Measurements from ENCODE around the gene P2RX4.
"Not testable (repeated sequence)": the region's sequence is repeated elsewhere in the genome, so short reads cannot be mapped to it uniquely, and the experiment has no call there.

P2RX4 gene

DNA sequence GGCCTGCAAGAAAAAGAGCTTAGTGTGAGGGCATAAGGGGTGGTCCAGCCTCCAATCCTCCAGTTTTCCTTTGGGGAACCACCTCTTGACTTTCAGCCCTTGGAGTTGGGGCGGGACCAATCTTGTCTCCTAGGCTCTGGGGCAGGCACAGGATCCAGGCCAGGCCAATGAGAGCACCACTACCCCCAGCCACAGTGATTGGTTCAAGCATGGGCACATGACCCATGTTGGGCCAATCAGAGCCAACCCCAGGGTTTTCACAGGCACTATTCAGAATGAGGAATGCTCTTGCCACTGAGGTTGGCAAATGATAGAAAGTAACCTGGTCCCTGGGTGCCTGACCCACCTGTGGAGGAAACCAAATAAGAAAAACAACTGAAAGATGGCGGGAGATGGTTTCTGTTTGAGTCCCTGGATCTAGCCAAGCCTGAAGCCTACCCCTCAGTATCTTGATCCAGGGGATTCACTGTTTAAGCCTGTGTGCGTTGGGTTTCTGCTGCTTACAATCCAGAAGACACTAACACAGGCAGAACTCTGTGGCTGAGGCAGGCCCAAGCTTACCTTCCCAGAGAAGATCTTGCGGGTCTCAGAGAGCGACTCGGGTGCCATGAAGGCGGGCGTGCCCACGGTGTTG is 42.9 kb downstream of the P2RX4 start:
- Mint-ChIP-seq H3K4me3 (no peak overlapping the region), H3K27ac (peak overlapping the region; percentile 61), H3K4me1 (ENCODE audit: low read depth) (peaks cover 4% of the 10 kb centered on the region), H3K36me3 (ENCODE audit: low read depth) (peaks cover 60% of the 10 kb centered on the region), H3K27me3 (ENCODE audit: low read depth) (no peaks in the 10 kb centered on the region), H3K9me3 (no peaks in the 10 kb centered on the region)
- no peak for DNase-seq (ENCODE audit: low spot score)

GRCh38 chr12:121253638-121254335 is 43.9 kb downstream of the P2RX4 start:
- DNase-seq (ENCODE audit: low spot score): no peak
- peaks cover 56% of the 10 kb centered on the region for H3K36me3 Mint-ChIP-seq (ENCODE audit: low read depth)
- H3K27ac Mint-ChIP-seq: peak overlapping the region; percentile 61
- no peak overlapping the region for H3K4me3 Mint-ChIP-seq
- no peaks in the 10 kb centered on the region for H3K9me3 Mint-ChIP-seq
- H3K27me3 Mint-ChIP-seq (ENCODE audit: low read depth): no peaks in the 10 kb centered on the region
- peaks cover 4% of the 10 kb centered on the region for H3K4me1 Mint-ChIP-seq (ENCODE audit: low read depth)

GRCh38 chr12:121255433-121255832 is 45.5 kb downstream of the P2RX4 start:
- no peak overlapping the region for H3K27ac Mint-ChIP-seq
- H3K27me3 Mint-ChIP-seq (ENCODE audit: low read depth): no peaks in the 10 kb centered on the region
- H3K4me3 Mint-ChIP-seq: no peak overlapping the region
- no peaks in the 10 kb centered on the region for H3K9me3 Mint-ChIP-seq
- DNase-seq (ENCODE audit: low spot score): no peak
- H3K36me3 Mint-ChIP-seq (ENCODE audit: low read depth): peaks cover 51% of the 10 kb centered on the region
- H3K4me1 Mint-ChIP-seq (ENCODE audit: low read depth): peaks cover 4% of the 10 kb centered on the region

DNA sequence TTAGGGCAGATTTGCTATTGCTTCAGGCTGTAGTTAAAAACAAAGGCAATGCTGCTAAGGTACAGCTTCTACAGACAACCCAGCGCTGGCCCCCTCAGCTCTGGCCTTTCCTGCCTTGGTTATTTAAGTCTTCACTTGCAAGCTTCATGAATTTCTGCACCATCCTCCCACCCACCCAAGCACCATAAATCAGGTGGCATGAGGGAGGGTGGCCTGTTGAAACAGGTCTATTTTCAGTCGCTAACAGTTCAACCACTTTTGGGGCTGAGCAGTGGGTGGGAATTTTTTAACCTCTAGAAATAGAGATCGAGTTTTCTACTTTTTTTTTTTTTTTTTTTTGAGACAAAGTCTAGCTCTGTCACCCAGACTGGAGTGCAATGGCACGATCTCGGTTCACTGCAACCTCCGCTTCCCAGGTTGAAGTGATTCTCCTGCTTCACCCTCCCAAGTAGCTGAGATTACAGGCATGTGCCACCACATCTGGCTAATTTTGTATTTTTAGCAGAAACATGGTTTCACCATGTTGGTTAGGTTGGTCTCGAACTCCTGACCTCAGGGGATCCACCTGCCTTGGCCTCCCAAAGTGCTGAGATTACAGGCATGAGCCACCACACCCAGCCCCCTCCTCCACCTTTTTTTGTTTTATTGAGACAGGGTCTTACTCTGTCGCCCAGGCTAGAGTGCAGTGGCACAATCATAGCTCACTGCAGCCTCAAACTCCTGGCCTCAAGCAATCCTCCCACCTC is 47.9 kb downstream of the P2RX4 start:
- peaks cover 45% of the 10 kb centered on the region for H3K36me3 Mint-ChIP-seq (ENCODE audit: low read depth)
- not testable (repeated sequence) for H3K27me3 Mint-ChIP-seq (ENCODE audit: low read depth); H3K27ac Mint-ChIP-seq; H3K9me3 Mint-ChIP-seq; H3K4me3 Mint-ChIP-seq; H3K4me1 Mint-ChIP-seq (ENCODE audit: low read depth); DNase-seq (ENCODE audit: low spot score)

- no peaks in the 10 kb centered on the region for H3K27me3 Mint-ChIP-seq (ENCODE audit: low read depth)
- no peaks in the 10 kb centered on the region for H3K9me3 Mint-ChIP-seq
- no peak overlapping the region for H3K27ac Mint-ChIP-seq
- H3K4me3 Mint-ChIP-seq: no peak overlapping the region
- DNase-seq (ENCODE audit: low spot score): no peak
- H3K4me1 Mint-ChIP-seq (ENCODE audit: low read depth): peaks cover 2% of the 10 kb centered on the region
- peaks cover 36% of the 10 kb centered on the region for H3K36me3 Mint-ChIP-seq (ENCODE audit: low read depth)
These were observed 49.1 kb downstream of the P2RX4 start for GRCh38 chr12:121259074-121259473.

DNA sequence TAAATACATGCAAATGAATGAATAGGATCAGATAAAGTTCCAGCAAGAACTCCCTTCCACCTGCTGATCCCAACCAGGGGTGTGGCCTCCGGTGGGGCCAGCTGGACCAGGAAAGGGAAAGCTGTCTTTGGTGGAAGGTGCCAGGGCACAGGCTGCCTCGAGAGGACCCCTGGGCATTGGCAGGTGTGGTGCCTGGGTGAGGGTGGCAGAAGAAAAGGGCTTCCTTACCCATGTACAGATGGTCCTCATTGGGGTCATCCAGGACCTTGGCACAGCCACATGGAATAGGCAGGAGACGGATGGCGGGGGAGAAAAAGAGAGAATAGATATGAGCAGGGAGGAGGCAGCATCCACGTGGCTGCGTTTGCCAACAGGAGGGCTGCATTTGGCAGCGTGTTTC is 50.2 kb downstream of the P2RX4 start:
- H3K36me3 Mint-ChIP-seq (ENCODE audit: low read depth): peaks cover 28% of the 10 kb centered on the region
- DNase-seq (ENCODE audit: low spot score): no peak
- no peaks in the 10 kb centered on the region for H3K9me3 Mint-ChIP-seq
- no peak overlapping the region for H3K4me3 Mint-ChIP-seq
- no peak overlapping the region for H3K27ac Mint-ChIP-seq
- no peaks in the 10 kb centered on the region for H3K27me3 Mint-ChIP-seq (ENCODE audit: low read depth)
- peaks cover 2% of the 10 kb centered on the region for H3K4me1 Mint-ChIP-seq (ENCODE audit: low read depth)

- H3K9me3 Mint-ChIP-seq: no peaks in the 10 kb centered on the region
- H3K27ac Mint-ChIP-seq: no peak overlapping the region
- no peaks in the 10 kb centered on the region for H3K27me3 Mint-ChIP-seq (ENCODE audit: low read depth)
- no peaks in the 10 kb centered on the region for H3K4me1 Mint-ChIP-seq (ENCODE audit: low read depth)
- no peak for DNase-seq (ENCODE audit: low spot score)
- no peak overlapping the region for H3K4me3 Mint-ChIP-seq
- peaks cover 25% of the 10 kb centered on the region for H3K36me3 Mint-ChIP-seq (ENCODE audit: low read depth)
These were observed 51.5 kb downstream of the P2RX4 start for GRCh38 chr12:121261398-121261797.

DNA sequence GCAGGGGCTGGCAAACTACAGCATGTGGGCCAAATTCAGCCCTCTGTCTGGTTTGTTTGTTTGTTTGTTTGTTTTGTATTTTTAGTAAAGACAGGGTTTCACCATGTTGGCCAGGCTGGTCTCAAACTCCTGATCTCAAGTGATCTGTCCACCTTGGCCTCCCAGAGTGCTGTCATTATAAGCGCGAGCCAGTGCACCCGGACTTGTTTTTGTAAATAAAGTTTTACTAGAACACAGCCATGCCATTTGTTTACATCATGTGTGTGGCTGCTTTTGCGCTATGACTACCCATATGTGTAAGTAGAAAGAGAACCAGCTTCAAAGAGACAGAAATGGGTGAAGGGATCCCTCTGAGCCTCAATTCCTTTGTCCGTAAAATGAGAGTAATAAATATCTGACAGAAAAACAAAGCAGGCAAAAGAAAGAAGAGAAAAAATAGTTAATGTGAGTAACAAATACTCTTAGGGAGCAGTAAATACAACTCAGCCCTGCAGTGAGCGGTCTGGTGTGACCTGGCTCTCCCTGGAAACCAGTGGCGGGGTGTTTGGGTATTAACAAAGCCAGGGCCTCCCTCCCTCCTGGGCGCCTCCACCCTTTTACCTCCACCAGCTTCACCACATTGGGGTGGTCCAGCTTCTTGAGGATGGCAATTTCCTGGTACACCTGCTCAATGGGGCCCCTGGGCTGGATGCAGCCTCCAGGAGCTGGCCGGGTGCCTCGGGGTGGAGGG is 53.4 kb downstream of the P2RX4 start:
- Mint-ChIP-seq H3K4me1 (ENCODE audit: low read depth) (no peaks in the 10 kb centered on the region), H3K27ac (no peak overlapping the region), H3K4me3 (no peak overlapping the region), H3K36me3 (ENCODE audit: low read depth) (peaks cover 23% of the 10 kb centered on the region), H3K9me3 (no peaks in the 10 kb centered on the region), H3K27me3 (ENCODE audit: low read depth) (no peaks in the 10 kb centered on the region)
- no peak for DNase-seq (ENCODE audit: low spot score)

DNA sequence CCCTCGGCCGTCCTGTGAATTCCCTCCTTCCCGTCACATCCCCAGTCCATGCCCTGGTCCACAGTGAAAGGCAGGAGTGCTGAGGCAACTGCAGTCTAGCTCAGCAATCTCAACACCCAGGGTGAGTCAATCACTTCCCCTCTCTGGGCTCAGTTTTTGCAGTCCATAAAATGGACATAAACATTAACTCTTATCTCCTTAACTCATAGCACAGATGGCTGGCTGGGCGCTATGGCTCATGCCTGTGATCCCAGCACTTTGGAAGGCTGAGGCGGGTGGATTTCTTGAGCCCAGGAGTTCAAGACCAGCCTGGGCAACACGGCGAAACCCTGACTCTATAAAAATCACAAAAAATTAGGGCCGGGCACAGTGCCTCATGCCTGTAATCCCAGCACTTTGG is 54.2 kb downstream of the P2RX4 start:
- Mint-ChIP-seq H3K4me3 (no peak overlapping the region), H3K9me3 (no peaks in the 10 kb centered on the region), H3K36me3 (ENCODE audit: low read depth) (peaks cover 26% of the 10 kb centered on the region), H3K4me1 (ENCODE audit: low read depth) (no peaks in the 10 kb centered on the region), H3K27ac (no peak overlapping the region), H3K27me3 (ENCODE audit: low read depth) (no peaks in the 10 kb centered on the region)
- no peak for DNase-seq (ENCODE audit: low spot score)

DNA sequence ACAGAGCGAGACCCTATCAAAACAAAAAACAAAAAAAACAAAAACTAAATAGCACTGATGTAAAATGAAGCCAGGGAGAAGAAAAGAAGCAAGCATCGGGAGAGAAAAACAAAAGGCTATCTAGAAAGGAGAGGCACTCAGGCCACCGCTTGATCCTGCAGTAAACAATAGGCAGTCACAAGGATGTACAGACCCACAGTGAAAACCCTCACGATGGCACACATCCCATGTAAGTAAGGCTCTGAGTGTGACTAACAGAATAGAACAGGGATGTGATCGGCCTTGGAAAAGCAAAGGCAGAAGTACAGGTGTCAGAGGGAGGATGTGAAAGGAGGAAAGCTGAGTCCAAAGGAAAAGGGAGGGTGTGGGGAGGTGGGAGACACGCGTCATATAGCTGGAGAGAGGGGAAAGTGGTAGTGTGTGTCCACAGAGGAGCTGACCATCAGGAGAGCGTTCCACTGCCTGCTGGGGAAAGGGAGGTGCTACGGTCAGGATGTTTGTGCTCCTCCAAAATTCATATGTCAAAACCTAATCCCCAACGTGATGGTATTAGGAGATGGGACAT is 55.1 kb downstream of the P2RX4 start:
- no peaks in the 10 kb centered on the region for H3K4me1 Mint-ChIP-seq (ENCODE audit: low read depth)
- no peak overlapping the region for H3K27ac Mint-ChIP-seq
- DNase-seq (ENCODE audit: low spot score): no peak
- H3K36me3 Mint-ChIP-seq (ENCODE audit: low read depth): peaks cover 29% of the 10 kb centered on the region
- no peaks in the 10 kb centered on the region for H3K27me3 Mint-ChIP-seq (ENCODE audit: low read depth)
- H3K4me3 Mint-ChIP-seq: no peak overlapping the region
- H3K9me3 Mint-ChIP-seq: no peaks in the 10 kb centered on the region

- Mint-ChIP-seq H3K36me3 (ENCODE audit: low read depth) (peaks cover 28% of the 10 kb centered on the region), H3K4me1 (ENCODE audit: low read depth) (no peaks in the 10 kb centered on the region), H3K4me3 (no peak overlapping the region), H3K27me3 (ENCODE audit: low read depth) (no peaks in the 10 kb centered on the region), H3K9me3 (no peaks in the 10 kb centered on the region), H3K27ac (no peak overlapping the region)
- no peak for DNase-seq (ENCODE audit: low spot score)
These were observed 57.9 kb downstream of the P2RX4 start for GRCh38 chr12:121267822-121268221.

GRCh38 chr12:121273364-121273896 is 63.5 kb downstream of the P2RX4 start:
- Mint-ChIP-seq H3K27me3 (ENCODE audit: low read depth) (no peaks in the 10 kb centered on the region), H3K9me3 (no peaks in the 10 kb centered on the region), H3K4me3 (no peak overlapping the region), H3K36me3 (ENCODE audit: low read depth) (peaks cover 26% of the 10 kb centered on the region), H3K27ac (no peak overlapping the region), H3K4me1 (ENCODE audit: low read depth) (no peaks in the 10 kb centered on the region)
- DNase-seq (ENCODE audit: low spot score): no peak

DNA sequence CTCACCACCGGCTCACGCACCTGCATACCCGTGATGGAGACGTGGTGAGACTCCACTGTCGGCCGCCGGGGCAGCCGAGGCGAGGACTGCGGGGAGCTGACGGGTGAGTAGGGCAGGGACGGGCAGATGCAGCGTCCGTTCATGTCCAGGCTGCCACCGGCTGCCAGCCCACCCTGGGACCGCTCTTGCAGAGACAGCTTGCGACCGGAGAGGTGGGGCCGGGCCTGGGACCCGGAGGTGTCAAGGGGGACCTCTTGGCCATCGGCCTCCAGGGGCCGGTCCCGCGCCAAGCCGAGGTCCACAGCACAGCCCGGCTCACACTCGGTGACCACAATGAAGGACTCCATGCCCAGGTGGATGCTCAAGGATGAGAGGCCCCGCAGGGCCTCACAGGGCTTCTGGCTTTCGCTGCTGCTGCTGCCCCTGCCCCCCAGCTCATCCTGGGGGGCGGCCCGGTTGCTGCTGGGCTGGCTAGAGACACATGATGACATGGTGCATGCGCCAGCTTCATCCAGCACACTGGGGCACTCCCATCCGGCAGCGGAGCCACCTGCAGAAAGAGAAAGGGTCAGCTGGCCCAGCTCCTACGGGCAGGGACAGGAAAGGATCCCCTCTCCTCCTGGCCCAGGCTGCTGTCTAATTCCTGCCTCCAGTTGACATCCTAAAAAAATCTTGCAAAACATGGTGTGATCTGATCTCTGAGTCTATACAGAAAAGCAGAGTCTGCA is 64.3 kb downstream of the P2RX4 start:
- H3K4me1 Mint-ChIP-seq (ENCODE audit: low read depth): no peaks in the 10 kb centered on the region
- no peak overlapping the region for H3K4me3 Mint-ChIP-seq
- no peak for DNase-seq (ENCODE audit: low spot score)
- peaks cover 21% of the 10 kb centered on the region for H3K36me3 Mint-ChIP-seq (ENCODE audit: low read depth)
- no peaks in the 10 kb centered on the region for H3K9me3 Mint-ChIP-seq
- H3K27me3 Mint-ChIP-seq (ENCODE audit: low read depth): no peaks in the 10 kb centered on the region
- no peak overlapping the region for H3K27ac Mint-ChIP-seq

All from T-helper 2 cell treated with Interferon-gamma antibody and Interleukin-4, amounts not matched to agents 5 μg/mL and 100 μg/mL, for 36 hours (primary cell).